Immature natural killer cell (primary cell): ENCODE measurements around the gene LRRC55. TPM values are rescaled to one million over a fixed set of nuclear protein-coding genes. Genes with fewer than 3 reads are reported as not detected.

Experiments used
- DNase-seq, 3 donors: peaks; one replicate each; pipeline ENCODE4 v3.0.0; 2022; ENCODE audit warnings: mixed read lengths in 1 of 3
- H3K27ac Mint-ChIP-seq, 6 donors: one replicate each; pipeline ENCODE4 v1.8.0; 2020; ENCODE audit warnings: mixed read lengths in 6 of 6, mild to moderate bottlenecking in 5 of 6, inconsistent platforms in 4 of 6, moderate library complexity in 3 of 6
- H3K27me3 Mint-ChIP-seq, 3 donors: one replicate each; pipeline ENCODE4 v1.8.0; 2020 to 2021; ENCODE audit warnings: low read depth in 3 of 3, mild to moderate bottlenecking in 3 of 3, mixed read lengths in 3 of 3, moderate library complexity in 3 of 3, inconsistent platforms in 1 of 3
- H3K36me3 Mint-ChIP-seq, 3 donors: one replicate each; pipeline ENCODE4 v1.8.0; 2020; ENCODE audit warnings: mixed read lengths in 3 of 3, inconsistent platforms in 2 of 3, mild to moderate bottlenecking in 2 of 3
- H3K4me1 Mint-ChIP-seq, 2 donors: one replicate each; pipeline ENCODE4 v1.8.0; 2020; ENCODE audit warnings: inconsistent platforms in 2 of 2, mild to moderate bottlenecking in 2 of 2, mixed read lengths in 2 of 2, moderate library complexity in 1 of 2
- H3K4me3 Mint-ChIP-seq, 5 donors: one replicate each; pipeline ENCODE4 v1.8.0; 2020; ENCODE audit warnings: mild to moderate bottlenecking in 5 of 5, mixed read lengths in 5 of 5, inconsistent platforms in 3 of 5, moderate library complexity in 3 of 5
- H3K9me3 Mint-ChIP-seq, 6 donors: one replicate each; pipeline ENCODE4 v1.8.0; 2020; ENCODE audit warnings: mild to moderate bottlenecking in 6 of 6, mixed read lengths in 6 of 6, inconsistent platforms in 4 of 6, moderate library complexity in 3 of 6
- polyA plus RNA-seq, 3 donors: library from polyadenylated mRNA; unstranded; fragments of 300-500 nt; fragmentation: Illumina TruSeq; gene quantifications; one replicate each; pipeline ENCODE4 v1.2.3, GENCODE V29; 2021

Gene LRRC55
- polyA plus RNA-seq, 3 donors from 2014 or later, result not detected

DNA sequence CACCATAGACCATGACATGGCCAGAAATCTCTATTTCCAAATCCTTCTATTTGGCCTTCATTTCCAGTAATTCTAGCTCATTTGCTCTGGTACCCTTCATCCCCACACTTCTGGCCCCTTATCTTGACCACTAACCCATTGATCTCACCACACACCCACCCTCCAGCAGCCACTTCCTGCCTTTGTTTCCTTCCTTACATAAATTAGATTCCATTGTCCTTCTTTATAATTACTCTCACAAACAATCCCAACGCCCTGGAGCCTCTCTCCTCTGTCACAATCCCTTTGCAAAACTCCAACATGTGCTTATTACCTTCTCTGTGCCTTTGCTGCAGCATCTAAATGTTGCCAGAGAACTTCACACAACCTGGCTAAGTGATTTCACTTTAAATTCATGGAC is 40.5 kb downstream of the LRRC55 start:
- Mint-ChIP-seq H3K36me3 (no peaks in the 10 kb centered on the region), H3K27me3 (no peaks in the 10 kb centered on the region), H3K4me1 (no peaks in the 10 kb centered on the region), H3K9me3 (peaks cover 0 to 3% (median 0%) of the 10 kb centered on the region in 6 donors), H3K27ac (no peak overlapping the region), H3K4me3 (no peak overlapping the region)
- no peak for DNase-seq

DNA sequence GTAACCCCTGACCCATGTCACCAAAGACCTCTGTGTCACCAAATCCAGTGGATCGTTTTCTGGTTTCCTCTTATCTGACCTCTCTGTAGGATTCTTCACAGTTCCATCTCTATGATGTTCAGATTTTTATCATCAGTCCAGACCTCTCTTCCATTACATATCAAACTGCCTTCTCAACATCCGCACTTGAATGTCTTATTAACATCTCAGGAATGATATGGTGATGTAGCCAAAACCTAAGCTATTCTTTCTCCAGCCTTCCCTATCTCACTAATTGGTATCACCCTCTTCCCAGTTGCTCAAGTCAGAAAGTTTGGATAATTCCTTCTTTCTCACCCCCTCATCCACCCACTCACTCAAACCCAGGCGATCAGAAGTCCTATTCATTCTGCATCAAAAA is 41.8 kb downstream of the LRRC55 start:
- DNase-seq, result no peak
- no peak overlapping the region for H3K4me3 Mint-ChIP-seq
- no peaks in the 10 kb centered on the region for H3K36me3 Mint-ChIP-seq
- H3K4me1 Mint-ChIP-seq, result no peaks in the 10 kb centered on the region
- peaks cover 0 to 2% (median 2%) of the 10 kb centered on the region in 3 donors for H3K27me3 Mint-ChIP-seq
- peaks cover 0 to 3% (median 0%) of the 10 kb centered on the region in 6 donors for H3K9me3 Mint-ChIP-seq
- H3K27ac Mint-ChIP-seq, result no peak overlapping the region

GRCh38 chr11:57224128-57224527 is 42.4 kb downstream of the LRRC55 start:
- Mint-ChIP-seq H3K9me3 (peaks cover 0 to 3% (median 0%) of the 10 kb centered on the region in 6 donors), H3K36me3 (no peaks in the 10 kb centered on the region), H3K4me3 (no peak overlapping the region), H3K27ac (no peak overlapping the region), H3K27me3 (peaks cover 0 to 3% (median 2%) of the 10 kb centered on the region in 3 donors), H3K4me1 (no peaks in the 10 kb centered on the region)
- no peak for DNase-seq

DNA sequence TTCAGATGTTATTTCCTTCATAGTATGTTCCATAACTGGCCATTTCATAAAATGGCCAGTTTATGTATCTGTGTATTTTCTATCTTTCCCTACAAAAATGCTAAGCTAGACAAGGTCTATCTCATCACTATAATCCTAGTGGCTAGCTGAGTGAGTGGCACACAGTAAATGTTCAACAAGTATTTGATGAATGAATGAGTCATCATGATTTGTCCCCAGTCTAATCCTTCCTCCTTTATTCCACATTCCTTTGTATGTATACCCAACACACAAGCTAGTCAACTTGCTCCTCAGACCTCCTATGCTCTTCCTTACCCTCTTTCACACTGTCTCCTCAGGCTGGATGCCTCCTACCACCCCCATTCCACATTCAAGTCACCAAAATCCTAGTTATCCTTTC is 42.8 kb downstream of the LRRC55 start:
- DNase-seq, result no peak
- H3K4me1 Mint-ChIP-seq, result no peaks in the 10 kb centered on the region
- no peaks in the 10 kb centered on the region for H3K36me3 Mint-ChIP-seq
- peaks cover 0 to under 1% (median 0%) of the 10 kb centered on the region in 6 donors for H3K9me3 Mint-ChIP-seq
- no peak overlapping the region for H3K4me3 Mint-ChIP-seq
- peaks cover 2 to 5% (median 2%) of the 10 kb centered on the region in 3 donors for H3K27me3 Mint-ChIP-seq
- H3K27ac Mint-ChIP-seq, result no peak overlapping the region

DNA sequence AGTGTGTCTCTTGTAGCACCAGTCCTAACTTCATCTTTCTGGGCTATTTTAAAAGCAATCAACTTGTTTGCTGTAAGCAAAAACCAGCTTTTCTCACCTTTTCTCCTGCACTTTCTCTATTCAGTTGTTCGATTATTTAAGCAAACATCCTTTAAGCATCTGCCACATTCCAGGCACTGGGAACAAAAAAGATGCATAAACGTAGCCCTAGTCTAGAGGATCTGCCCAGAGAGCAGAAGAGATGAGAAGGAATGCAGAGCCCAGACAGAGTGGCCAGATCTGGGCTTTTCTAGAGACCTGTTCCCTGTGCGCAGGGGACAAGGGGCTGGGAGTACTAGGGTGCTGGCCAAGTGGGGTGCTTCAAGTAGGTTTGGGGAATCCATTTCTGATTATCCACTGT is 46.8 kb downstream of the LRRC55 start:
- no peak for DNase-seq
- peaks cover 0 to 3% (median 0%) of the 10 kb centered on the region in 6 donors for H3K9me3 Mint-ChIP-seq
- no peaks in the 10 kb centered on the region for H3K36me3 Mint-ChIP-seq
- no peak overlapping the region for H3K4me3 Mint-ChIP-seq
- peaks cover 0 to 1% of the 10 kb centered on the region in 2 donors for H3K4me1 Mint-ChIP-seq
- no peak overlapping the region for H3K27ac Mint-ChIP-seq
- peaks cover 12 to 20% (median 18%) of the 10 kb centered on the region in 3 donors for H3K27me3 Mint-ChIP-seq

DNA sequence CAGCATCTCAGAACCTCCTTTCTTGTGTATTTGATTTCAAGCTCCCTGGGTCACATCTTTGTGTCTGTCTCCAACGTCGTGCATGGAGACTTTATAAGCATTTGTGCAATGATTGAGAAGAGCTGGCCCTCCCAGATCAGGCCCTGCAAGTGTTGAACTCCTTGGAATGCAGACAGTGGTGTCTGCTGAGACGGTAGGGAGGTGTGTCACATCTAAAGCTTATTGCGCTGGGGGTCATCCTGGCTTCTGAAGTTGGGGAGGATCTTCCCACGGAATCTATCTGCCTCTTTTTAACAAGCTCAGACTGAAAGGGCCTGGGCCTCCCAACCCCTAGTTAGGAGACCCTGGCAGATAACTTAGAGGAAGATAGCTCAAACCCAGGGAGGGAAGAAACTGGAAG is 48.6 kb downstream of the LRRC55 start:
- peaks cover 18 to 20% (median 19%) of the 10 kb centered on the region in 3 donors for H3K27me3 Mint-ChIP-seq
- H3K4me1 Mint-ChIP-seq, result peaks cover 0 to 4% of the 10 kb centered on the region in 2 donors
- peaks cover 0 to 3% (median 0%) of the 10 kb centered on the region in 6 donors for H3K9me3 Mint-ChIP-seq
- no peak overlapping the region for H3K4me3 Mint-ChIP-seq
- no peak for DNase-seq
- no peak overlapping the region for H3K27ac Mint-ChIP-seq
- H3K36me3 Mint-ChIP-seq, result no peaks in the 10 kb centered on the region

DNA sequence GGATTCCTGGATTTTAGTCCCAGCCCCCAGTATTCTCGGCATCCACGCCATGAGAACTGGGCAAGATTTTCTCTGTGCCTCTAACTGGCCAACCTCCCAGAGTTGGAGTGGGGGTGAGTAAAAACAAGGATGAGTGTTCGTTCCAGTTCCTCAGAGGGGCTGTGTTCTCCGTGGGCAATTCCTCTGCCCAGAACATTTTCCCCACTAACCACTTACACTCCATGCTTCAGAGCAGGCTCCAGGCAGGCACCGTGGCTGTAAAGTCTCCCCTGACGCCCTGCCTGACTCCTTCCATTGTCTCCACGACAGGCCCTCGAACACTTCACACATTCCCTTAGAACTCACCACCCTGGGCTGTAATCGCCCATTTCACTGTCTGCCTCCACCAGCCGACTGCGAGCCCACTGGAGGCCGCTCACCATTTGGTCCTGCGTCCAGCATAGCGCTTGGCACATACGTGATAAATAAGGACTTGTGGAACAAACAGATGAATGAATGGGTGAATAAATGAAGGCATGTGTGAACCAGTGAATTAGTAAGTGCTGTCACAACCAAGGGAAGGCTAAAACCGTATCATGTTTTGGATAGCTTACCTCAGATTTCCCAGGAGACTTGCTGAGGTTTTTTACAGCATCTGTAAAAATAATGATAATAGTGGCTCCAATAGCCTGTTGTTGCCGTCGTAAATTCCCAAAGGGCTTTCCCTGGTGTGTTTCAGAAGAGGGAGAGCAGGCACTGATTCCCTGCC is 49.2 kb downstream of the LRRC55 start:
- H3K36me3 Mint-ChIP-seq, result no peaks in the 10 kb centered on the region

DNA sequence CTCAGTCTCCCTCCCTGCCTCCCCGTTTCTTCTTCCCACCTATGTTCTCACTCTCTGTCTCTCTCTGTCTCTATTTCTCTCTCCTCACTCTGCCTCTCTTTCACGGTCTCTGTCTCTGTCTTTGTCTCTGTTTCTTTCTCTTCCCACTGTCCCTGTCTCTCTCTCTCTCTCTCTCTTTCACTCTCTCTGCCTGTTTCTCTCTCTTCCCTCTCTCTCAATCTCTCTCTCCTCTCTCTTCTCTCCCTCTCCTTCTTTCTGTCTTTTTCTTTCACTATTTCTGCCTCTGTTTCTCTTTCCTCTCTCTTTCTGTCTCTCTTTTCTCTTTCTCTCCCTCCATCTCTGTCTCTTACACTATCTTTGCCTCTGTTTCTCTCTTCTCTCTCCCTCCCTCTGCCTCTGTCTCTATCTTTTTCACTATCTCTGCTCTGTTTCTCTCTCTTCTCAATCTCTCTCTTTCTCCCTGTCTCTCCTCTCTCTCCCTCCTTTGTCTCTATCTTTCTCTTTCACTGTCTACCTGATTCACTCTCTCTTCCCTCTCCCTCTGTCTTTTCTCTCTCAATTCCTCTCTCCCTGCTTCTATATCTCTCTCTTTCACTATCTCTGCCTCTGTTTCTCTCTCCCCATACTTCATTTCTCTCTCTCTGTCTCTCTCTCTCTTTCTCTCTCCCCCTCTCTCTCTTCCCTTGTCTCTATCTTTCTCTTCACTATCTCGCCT is 49.9 kb downstream of the LRRC55 start:
- Mint-ChIP-seq H3K27ac (no peak overlapping the region), H3K9me3 (peaks cover 0 to 3% (median 0%) of the 10 kb centered on the region in 6 donors), H3K27me3 (peaks cover 18 to 24% (median 19%) of the 10 kb centered on the region in 3 donors), H3K36me3 (no peaks in the 10 kb centered on the region), H3K4me3 (peak overlapping the region in 1 of 5 donors; percentile 19), H3K4me1 (peaks cover 13% of the 10 kb centered on the region in 2 donors)
- no peak for DNase-seq

More for the DNA sequence above, 49.2 kb downstream of the LRRC55 start:
- DNase-seq, result no peak
- Mint-ChIP-seq H3K9me3 (peaks cover 0 to 3% (median 0%) of the 10 kb centered on the region in 6 donors), H3K27ac (no peak overlapping the region), H3K4me1 (peaks cover 6 to 9% of the 10 kb centered on the region in 2 donors), H3K27me3 (peaks cover 18 to 22% (median 19%) of the 10 kb centered on the region in 3 donors), H3K4me3 (no peak overlapping the region)

DNA sequence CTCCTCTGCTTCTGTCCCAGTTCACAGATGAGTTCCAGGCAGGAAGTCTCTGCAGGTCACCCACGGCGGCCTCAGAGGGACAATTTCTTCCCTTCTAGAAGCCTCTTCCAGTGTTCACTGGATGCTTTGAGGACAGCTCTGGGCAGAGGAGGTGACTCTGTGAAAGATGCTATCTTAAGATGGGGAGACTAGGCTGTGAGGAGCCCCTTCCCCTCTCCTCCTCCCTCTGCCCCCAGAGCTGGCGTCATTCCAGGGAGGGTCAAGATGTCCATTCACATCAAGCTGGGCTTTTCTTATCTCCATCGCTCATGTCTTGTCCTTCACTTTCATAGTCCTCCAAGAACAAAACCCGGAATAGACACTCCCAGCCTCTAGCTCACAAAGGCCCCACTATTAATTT is 51.9 kb downstream of the LRRC55 start:
- Mint-ChIP-seq H3K9me3 (peaks cover 0 to 3% (median 0%) of the 10 kb centered on the region in 6 donors), H3K27me3 (peaks cover 16 to 22% (median 21%) of the 10 kb centered on the region in 3 donors), H3K27ac (no peak overlapping the region), H3K4me1 (peaks cover 27 to 31% of the 10 kb centered on the region in 2 donors), H3K4me3 (no peak overlapping the region), H3K36me3 (no peaks in the 10 kb centered on the region)
- no peak for DNase-seq

DNA sequence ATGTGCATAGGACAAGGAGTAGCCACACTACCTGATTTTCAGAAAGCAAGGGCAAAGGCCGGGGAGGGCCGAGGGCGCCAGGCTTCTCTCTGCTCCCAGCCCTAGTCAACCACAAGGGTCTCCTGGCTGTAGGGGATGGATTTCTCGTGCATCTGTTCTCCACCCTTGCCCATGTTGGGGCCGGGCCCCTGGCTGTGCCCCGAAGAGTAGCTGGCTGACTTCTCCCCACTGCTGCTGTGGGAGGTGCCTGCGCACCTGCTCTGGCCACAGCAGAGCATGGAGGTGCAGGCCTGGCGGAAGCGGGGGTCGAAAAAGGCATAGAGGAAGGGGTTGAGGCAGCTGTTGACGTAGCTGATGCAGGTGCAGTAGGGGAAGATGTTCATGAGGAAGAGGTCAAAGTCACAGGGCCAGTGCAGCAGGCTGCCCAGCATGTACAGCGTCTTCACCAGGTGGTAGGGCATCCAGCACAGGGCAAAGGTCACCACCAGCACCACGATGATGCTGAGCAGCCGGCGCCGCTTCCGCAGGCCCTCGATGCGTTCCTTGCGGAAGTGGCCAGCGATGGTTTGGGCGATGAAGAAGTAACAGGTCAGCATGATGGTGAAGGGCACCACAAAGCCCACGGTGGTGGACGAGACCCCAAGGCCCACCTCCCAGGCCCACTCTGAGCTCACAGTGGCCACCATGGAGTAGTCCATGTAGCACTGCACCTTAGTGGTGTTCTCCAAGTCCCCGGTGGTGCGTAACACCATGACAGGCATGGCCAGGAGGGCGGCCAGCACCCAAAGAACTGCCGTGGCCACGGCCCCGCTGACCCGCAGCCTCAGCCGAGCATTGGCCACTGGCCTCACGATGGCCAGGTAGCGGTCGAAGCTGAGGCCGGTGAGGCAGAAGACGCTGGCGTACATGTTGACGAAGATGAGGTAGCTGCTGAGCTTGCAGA is 54.3 kb downstream of the LRRC55 start:
- Mint-ChIP-seq H3K27ac (no peak overlapping the region), H3K36me3 (no peaks in the 10 kb centered on the region), H3K9me3 (peaks cover 0 to 3% (median 0%) of the 10 kb centered on the region in 6 donors), H3K27me3 (peaks cover 13 to 16% (median 15%) of the 10 kb centered on the region in 3 donors), H3K4me1 (peaks cover 27 to 31% of the 10 kb centered on the region in 2 donors), H3K4me3 (peak overlapping the region in 4 of 5 donors; percentile 49 to 86 (median 77))
- DNase-seq, result no peak

DNA sequence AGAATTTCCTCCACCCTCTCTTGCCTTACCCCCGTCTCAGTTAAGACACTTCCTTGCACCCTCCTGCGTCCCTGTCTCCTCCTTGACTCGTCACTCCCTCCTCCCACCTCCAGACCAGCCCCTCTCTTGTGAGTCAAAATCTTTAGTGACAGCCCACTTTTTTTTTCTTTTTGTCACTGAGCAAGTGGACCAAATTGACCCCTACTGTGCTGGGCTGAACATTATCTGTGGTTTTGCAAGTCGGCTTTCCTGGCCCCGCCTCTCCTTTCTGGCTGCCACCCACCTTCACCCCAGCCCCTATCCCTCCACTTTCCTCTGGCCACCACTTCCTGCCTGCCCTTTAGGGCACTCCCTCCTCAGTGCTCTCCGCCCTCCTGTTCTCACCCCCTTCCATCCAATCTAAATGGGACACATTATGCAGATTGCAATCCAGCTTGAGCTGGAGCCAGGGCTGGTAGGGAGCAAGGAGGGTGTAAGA is 55.5 kb downstream of the LRRC55 start, which contains the start of gene APLNR:
TSS of gene APLNR (minus strand) at position 47 of the 478 bp plus-strand sequence. CDS start 246 bp downstream, outside the sequence.
- H3K27me3 Mint-ChIP-seq, result peaks cover 10 to 12% (median 11%) of the 10 kb centered on the region in 3 donors
- H3K9me3 Mint-ChIP-seq, result no peaks in the 10 kb centered on the region
- H3K4me3 Mint-ChIP-seq, result peak within 1 kb of the TSS; percentile 68 to 86 (median 83)
- no peaks in the 10 kb centered on the region for H3K36me3 Mint-ChIP-seq
- H3K4me1 Mint-ChIP-seq, result peaks cover 27 to 38% of the 10 kb centered on the region in 2 donors
- peak within 1 kb of the TSS; percentile 37 to 79 (median 61) for H3K27ac Mint-ChIP-seq
- DNase-seq, result peak; percentile 7 to 23 (median 19)

GRCh38 chr11:57239348-57239747 is 57.6 kb downstream of the LRRC55 start:
- Mint-ChIP-seq H3K27me3 (peaks cover 2 to 5% (median 4%) of the 10 kb centered on the region in 3 donors), H3K36me3 (no peaks in the 10 kb centered on the region), H3K4me1 (peaks cover 28 to 38% of the 10 kb centered on the region in 2 donors), H3K27ac (no peak overlapping the region), H3K9me3 (no peaks in the 10 kb centered on the region), H3K4me3 (no peak overlapping the region)
- no peak for DNase-seq

- H3K36me3 Mint-ChIP-seq, result no peaks in the 10 kb centered on the region
- H3K9me3 Mint-ChIP-seq, result no peaks in the 10 kb centered on the region
- H3K4me1 Mint-ChIP-seq, result peaks cover 35 to 42% of the 10 kb centered on the region in 2 donors
- no peak overlapping the region for H3K27ac Mint-ChIP-seq
- no peak for DNase-seq
- peaks cover 2 to 4% (median 2%) of the 10 kb centered on the region in 3 donors for H3K27me3 Mint-ChIP-seq
- H3K4me3 Mint-ChIP-seq, result no peak overlapping the region
Observed at GRCh38 chr11:57240007-57240406, 58.3 kb downstream of the LRRC55 start.
